HTERT RPE-1 (cell line): Measurements from ENCODE around the gene IDH2.
"Not testable (repeated sequence)": the region's sequence is repeated elsewhere in the genome, so short reads cannot be mapped to it uniquely, and the experiment has no call there.

Experiments used
- in situ Hi-C: fragments of 300-500 bp; cut with MboI; formaldehyde crosslinking; loops from 4 replicates; pipeline ENCODE4 v1.14.3; 2020; ENCODE audit warnings: low sequenced_read_pairs

The IDH2 gene

DNA sequence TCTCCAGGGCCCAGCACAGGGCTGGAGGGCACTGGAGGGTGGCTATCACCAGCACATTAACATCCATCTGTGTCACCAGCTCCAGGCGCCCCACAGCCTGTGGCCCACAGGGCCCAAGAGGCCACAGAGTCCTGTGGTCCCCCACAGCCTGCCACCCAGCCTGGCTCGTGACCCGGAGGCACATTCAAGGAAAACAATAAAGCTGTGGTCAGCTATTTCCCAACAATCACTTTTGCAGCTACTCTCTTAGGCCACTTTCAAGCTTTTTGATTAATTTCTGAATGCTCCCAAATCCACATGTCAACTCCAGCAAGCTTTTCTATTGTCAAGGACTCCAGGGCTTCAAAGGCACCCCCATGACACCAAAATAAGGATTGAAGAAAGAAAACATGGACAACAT, 16.7 kb downstream of the IDH2 start:
- in situ Hi-C loops = no loop called here

DNA sequence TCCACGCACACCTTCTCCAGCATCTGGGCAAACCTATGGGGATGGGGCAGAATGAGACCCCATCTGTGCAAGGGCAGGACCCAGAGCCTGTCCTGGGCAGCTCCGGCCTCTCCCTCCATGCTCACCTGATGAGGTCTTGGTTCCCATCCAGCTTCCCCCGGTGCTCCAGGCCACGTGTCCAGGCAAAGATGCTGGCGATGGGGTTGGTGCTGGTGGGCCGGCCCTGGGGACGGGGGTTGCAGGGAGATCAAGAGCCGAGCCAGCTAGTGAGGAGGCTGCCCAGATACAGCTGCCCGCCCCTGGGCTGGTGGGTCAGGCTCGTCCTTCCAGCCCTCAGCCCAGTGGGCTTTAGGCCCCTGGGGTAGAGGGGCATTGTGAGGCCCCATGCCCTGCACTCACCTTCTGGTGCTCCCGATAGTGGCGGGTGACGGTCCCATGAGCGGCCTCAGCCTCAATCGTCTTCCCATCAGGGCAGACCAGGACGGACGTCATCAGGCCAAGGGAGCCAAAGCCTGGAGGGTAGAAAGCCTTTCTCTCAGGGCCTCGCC, 17.3 kb downstream of the IDH2 start:
- in situ Hi-C loops = no loop called here

DNA sequence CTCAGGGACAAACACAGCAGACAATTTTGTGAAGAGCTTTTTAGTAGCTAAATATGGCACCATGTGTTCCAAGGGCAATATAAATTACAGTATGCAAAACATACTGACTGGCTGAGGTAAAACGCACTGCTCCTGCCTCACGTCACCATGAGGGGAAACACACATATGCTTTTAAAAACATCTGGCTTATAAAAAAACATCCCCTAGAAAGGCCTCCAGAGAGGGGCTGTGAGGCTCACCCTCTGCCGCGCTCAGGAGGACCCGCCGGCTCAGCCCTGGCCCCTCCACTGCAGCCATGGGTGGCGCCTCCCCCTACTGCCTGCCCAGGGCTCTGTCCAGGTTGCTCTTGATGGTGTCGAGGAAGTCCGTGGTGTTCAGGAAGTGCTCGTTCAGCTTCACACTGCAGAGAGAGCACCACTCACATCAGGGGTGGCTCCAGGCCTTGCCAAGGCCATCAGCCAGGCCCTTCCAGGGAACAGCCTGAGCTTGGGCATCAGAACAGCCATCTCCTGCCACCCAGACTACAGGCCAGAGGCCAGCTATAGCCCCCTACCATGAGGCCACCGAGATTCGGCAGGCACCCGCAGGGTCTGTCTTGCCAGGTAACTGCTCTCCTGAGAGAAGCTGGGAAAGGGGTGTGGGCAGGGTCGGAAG, 18.2 kb downstream of the IDH2 start:
- in situ Hi-C loops = no loop called here

DNA sequence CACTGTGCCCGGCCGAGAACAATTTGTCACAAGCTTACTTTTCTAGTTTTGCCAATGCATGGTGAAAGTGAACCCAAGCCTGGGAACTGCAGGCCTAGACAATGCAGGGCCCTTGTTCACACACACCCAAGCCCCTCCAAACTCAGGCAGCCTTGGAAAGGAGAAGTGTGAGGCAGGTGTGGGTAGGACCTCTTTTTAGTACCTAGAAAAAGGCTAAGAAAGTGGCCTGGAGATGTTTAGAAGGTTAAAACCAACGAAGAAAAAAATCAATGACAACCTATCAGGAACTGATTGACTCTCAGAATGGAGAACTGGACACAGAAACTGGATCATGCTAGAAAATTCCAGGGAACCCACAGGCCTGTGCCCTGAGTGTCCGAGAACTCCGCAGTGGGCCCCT, 18.8 kb downstream of the IDH2 start:
- in situ Hi-C loops = no loop called here

DNA sequence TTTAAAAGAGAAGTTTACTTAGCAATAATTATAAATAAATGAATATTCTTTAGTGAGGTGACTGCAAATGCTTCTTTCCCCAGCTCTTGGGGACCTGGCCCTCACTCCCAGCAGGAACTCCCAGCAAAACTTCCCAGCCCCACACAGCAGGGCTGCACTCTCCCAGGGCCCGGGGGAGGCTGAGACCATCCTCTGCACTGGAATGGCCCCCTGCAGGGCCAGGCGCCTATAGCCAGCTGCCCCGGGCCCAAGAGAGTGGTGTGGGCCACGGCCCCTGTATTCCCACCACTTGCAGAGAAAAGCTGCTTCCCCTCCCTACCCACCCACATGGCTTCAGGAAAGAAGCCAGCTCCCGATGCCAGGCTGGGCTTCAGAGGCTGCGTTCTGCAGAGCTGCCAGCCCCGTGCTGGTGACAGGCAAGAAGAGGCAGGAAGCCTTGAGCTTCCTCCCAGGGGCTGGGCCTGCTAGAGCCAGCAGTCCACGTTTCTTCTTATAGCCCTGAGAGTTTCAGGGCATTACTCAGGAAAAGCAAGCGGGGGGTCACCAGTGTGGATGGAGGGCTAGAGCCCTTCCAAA, 20.0 kb downstream of the IDH2 start:
- in situ Hi-C loops = no loop called here

DNA sequence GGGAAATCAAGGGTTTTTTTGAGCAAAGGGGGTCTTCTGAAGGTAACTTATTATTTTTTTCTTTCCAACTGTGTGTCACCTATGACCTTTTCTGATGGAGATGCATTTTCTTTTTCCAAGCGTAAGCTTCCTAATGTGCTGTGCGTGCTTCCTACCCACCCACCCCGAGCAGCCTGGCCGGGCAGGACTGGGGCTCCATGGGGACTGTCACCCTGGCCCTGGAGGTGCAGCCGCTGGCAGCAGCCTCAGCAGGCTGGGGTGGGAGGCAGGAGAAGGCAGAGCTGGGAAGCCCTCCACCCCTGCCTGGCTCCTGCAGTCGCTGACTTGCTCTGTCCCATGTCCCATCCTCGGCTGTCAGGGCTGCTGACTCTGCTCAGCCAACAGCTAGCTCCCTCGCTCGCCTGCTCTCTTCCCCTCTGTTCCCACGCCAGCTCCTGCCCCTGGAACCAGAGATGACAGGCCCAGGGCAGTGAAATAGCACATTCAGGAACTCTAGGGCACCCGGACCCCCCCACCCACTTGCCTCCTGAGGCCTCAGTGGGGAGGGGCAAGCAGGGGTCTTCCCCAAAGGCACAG, 21.4 kb downstream of the IDH2 start:
- in situ Hi-C loops = no loop called here

DNA sequence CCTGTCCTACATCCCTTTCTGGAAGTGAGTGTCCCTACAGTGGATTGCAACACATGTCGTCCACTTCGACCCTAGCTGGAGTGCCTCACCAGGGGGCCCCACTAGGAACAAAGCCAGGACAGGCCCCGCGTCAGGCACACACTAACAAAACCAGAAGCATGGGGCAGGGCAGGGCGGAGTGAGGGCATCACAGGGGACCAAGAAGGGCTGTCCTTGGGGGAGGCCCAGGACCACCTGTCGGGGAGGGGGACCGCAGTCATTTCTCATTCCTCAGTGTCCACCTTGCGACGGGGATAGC, 21.9 kb downstream of the IDH2 start:
- in situ Hi-C loops = no loop called here

DNA sequence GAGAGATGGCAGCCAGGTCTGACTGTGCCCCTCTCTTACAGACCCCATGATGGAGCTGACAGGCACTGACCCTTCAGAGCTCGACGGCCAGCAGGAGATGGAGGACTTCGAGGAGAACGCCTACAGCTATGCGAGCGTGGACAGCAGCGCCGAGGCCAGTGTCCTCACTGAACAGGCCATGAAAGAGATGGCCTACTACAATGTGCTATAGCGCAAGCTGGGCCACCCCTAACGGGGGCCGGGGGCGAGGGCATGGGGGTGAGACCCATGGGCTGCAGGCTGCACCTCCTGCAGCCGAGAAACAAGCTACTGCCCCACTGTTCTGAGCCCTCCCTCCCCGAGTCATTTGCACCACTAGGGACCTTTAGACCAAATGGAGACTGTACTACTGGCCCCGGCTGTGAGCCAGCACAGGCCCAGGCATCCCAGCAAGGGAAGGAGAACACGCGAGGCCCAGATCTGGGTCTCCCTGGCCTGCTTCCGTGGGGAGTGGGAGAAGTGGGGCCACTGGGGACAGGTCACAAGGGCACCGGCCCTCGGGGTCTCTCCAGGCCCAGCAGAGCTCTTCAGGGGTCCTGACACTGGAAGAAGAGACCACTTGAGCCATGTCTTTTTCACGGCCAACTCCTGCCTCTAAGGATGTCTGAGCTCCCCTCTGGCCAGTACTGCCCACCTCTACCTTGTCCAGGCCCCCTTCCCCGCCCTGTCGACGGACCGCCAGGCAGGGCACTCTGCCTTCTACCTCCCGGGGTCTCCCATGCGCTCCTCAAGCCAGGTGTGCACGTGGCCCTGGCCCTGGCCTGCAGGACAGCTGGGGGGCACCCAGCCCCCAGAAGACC, 22.4 kb downstream of the IDH2 start:
- in situ Hi-C loops = no loop called here

DNA sequence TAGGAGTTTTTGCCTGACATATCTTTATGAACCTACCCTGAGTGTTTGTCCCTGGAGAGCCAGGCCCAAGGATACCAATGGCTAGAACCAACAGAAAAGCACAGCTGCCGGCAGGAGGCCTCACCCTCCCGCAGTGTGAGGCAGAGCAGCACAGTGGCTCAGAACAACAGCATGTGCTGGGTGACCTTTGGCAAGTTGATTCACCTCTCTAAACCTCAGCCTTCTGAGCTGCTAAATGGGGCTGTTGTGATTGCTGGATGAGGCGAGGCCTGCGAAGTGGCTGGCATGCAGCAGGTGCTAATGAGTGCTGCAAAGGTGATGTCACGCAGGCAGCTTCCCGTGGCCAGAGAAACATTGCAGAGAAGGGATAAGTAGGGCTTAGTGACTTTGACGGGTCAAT, 23.3 kb downstream of the IDH2 start:
- in situ Hi-C loops = no loop called here

DNA sequence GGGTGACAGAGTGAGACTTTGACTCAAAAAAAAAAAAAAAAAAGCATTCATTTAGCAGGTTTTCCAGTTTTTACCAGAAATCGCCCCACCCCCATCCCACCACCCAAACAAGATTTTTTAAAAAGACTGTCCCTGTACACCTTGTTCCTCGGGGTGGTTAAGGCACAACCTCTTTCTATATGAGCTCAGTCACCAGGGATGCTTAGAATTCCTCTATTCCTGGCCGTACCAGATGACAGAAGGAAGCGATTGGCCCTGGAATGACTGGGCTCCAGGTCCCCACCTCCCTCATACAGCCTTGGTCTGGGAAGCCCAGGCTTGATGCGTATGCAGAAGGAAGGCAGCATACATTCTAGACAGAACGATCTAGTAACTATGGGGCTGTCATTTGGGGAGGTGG, 25.6 kb downstream of the IDH2 start:
- in situ Hi-C loops = no loop called here

DNA sequence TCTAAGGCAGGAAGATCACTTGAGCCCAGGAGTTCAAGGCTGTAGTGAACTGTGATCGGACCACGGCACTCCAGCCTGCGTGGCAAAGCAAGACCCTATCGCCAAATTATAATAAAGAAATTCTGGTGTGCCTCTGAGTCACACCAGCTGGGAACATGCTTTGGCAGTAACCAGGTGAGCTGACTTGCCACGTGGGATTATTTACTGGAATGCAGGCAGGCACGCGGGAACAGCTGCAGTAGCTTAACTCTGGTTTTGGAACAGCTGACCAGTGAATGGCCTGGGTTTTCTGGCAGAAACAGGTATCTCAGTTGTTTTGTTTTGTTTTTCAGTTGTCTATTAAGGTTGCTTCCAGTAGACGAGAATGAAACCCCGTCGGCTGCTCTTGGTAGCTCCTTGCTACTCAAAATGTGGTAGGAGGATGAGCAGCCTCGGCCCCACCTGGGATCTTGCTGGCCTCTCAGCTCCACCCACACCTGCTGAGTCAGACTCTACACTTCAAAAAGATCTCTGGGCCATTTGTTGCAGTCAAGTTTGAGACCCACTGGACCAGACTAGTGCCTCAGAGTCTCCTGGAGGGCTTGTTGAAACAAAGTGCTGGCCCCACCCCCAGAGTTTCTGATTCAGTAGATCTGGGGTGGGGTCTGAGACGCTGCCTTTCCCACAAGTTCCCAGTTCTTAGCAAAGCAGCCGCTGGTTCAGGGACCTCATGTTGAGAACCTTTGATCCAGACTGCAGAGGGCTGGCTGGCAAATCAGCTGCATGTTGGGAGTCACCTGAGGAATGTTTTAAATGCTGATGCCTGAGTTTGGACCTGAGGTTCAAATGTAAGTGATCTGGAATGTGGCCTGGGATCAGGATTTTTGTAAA, 26.6 kb downstream of the IDH2 start:
- in situ Hi-C loops = no loop called here

DNA sequence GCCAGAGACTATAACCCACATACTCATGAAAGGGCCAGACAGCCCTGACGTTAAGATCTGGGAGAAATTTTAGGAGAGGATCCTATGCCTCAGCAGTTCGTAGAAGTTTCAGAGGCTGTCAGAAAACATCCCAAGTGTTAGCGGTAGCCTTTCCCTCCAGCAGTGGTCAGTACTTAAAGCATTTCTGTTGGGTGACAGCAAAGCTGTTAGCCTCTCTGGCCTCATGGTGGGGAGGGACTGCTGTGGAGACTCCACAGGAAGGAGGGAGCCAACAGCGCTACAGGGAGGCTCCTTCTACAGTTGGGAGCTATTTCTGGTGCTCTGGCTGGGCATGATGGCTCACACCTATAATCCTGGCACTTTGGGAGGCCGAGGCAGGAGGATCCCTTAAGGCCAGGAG, 27.4 kb downstream of the IDH2 start:
- in situ Hi-C loops = no loop called here

DNA sequence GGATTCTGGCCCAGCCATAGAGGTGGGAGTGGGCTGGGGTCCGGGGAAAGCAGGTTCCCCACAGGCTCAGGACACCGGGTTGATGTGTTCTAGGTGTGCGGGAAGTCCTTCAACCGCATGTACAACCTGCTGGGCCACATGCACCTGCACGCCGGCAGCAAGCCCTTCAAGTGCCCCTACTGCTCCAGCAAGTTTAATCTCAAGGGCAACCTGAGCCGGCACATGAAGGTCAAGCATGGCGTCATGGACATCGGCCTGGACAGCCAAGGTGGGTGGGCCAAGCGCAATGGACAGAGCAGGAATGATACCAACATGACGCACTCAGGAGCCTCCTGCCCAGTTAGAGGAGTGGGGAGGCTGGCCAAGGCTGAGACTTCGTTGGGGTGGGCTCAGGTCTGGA, 28.2 kb downstream of the IDH2 start:
- in situ Hi-C loops = no loop called here

DNA sequence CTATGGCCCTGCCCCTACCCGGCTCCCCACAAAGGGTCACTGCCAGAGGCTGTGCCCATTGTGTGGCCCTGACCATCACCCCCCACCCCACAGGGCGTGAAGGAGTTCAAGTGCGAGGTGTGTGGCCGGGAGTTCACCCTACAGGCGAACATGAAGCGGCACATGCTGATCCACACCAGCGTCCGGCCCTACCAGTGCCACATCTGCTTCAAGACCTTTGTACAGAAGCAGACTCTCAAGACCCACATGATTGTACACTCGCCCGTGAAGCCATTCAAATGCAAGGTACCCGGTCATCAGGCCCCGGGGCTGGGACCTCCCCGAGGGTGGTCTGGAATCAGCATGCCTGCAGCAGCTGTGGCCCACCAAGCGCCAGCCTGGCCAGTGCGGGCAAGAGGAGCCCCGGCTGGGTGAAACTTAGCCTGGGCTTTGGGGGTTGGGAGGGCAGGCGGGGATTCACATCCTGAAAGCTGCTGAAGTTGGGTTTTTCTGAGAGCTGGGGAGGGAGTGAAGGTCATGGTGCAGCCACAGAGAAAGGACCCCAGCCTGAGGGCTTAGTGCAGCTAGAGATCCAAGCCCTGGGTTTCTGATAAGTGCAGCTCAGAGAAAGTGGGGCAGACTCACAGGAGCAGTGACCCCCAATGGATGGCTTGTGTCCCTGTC, 29.2 kb downstream of the IDH2 start:
- in situ Hi-C loops = no loop called here

DNA sequence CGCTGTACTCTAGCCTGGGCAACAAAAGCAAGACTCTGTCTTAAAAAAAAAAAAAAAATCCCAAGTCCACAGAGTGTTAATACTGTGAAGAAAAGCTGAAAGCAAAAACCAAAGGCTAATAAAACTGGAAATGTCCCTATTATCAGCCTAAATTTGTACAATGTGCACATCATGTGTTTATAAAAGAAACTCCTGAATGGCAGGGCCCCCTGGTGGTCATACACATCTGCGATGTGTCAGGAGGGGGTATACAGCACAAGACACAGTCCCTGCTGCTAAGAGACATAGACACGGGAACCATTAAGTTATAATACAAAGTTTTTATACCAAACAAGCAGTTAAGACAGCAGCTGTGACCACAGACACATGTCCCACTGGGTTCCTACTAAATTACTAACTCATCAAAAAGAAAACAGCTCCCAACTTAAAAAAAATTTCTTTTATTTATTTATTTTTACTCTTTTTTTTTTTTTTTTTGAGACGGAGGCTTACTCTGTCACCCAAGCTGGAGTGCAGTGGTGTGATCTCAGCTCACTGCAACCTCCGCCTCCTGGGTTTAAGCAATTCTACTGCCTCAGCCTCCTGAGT, 31.0 kb downstream of the IDH2 start:
- in situ Hi-C loops = no loop called here

DNA sequence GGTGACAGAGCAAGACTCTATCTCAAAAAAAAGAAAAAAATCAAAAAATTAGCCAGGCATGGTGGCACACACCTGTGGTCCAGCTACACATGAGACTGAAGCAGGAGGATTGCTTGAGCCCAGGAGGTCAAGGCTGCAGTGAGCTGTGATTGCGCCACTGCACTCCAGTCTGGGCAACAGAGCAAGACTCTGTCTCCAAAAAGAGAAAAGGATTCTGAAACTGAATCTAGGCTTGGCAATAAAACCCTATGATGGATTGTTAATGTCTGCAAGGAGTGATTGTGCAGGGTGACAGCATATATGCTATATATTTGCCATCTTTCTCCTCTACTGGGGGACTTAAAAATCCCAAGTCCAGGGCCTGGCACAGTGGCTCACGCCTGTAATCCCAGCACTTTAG, 31.6 kb downstream of the IDH2 start:
- in situ Hi-C loops = not testable (repeated sequence)

DNA sequence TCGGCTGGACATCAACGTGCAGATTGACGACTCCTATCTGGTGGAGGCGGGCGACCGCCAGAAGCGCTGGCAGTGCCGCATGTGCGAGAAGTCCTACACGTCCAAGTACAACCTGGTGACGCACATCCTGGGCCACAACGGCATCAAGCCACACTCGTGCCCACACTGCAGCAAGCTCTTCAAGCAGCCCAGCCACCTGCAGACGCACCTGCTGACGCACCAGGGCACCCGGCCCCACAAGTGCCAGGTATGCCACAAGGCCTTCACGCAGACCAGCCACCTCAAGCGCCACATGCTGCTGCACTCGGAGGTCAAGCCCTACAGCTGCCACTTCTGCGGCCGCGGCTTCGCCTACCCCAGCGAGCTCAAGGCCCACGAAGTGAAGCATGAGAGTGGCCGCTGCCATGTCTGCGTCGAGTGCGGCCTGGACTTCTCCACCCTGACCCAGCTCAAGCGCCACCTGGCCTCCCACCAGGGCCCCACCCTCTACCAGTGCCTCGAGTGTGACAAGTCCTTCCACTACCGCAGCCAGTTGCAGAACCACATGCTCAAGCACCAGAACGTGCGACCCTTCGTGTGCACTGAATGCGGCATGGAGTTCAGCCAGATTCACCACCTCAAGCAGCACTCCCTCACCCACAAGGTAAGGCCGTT, 34.2 kb downstream of the IDH2 start:
- in situ Hi-C loops = no loop called here

DNA sequence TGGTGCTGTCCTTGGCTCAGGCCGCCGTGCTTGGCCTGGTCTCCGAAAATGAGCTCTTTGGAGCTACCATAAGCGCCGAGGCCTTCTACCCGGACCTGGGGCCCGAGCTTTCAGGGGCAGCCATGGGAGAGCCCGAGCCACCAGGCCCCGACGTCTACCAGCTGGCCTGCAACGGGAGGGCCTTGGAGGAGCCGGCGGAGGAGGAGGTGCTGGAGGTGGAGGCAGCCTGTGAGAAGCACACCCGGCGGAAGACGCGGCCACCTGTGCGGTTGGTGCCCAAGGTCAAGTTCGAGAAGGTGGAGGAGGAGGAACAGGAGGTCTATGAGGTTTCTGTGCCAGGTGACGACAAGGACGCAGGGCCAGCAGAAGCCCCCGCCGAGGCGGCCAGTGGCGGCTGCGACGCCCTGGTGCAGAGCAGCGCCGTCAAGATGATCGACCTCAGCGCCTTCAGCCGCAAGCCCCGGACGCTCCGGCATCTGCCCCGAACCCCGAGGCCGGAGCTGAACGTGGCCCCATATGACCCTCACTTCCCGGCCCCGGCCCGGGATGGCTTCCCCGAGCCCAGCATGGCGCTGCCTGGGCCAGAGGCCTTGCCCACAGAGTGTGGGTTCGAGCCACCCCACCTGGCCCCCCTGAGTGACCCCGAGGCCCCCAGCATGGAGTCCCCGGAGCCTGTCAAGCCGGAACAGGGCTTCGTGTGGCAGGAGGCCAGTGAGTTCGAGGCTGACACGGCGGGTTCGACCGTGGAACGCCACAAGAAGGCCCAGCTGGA, 34.9 kb downstream of the IDH2 start:
- in situ Hi-C loops = no loop called here

DNA sequence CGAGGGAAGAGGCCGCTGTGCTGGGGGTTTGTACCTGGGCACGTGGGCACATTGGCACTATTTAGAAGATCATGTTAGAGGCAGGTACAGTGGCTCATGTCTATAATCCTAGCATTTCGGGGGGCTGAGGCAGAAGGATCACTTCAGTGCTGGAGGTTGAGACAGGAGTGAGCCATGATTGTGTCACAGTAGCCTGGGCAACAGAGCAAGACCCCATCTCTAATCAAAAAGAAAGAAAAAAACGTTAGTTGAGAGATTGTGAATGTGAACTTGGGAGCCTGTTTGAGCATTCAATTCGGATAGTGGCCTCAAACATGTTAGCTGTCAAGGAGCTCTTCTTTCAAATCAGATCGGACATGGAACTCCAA, 36.6 kb downstream of the IDH2 start:
- in situ Hi-C loops = no loop called here
